GM10266 (cell line): ENCODE data around the gene RAB24.

Source experiments
- DNase-seq: peaks from one replicate; pipeline ENCODE4 v3.0.0; 2012; ENCODE audit errors: extremely low spot score
- CTCF ChIP-seq: IDR thresholded peaks from 2 replicates; pipeline ENCODE4 v1.5.1; 2012; ENCODE audit warnings: mild to moderate bottlenecking, low read depth; ENCODE audit not compliant: control insufficient read depth, insufficient read depth; ENCODE audit errors: missing control alignments

RAB24 gene

GRCh38 chr5:177336603-177337494 lies 33.3 kb upstream of the RAB24 start:
- TF ChIP-seq CTCF: no peak
- no peak for DNase-seq

- peak; percentile 8 for TF ChIP-seq CTCF
- DNase-seq: no peak
Measured at GRCh38 chr5:177336112-177336511, 32.6 kb upstream of the RAB24 start.

GRCh38 chr5:177335701-177336065 lies 32.2 kb upstream of the RAB24 start:
- no peak for DNase-seq
- no peak for TF ChIP-seq CTCF

GRCh38 chr5:177334781-177335700 lies 31.5 kb upstream of the RAB24 start:
- DNase-seq: no peak

GRCh38 chr5:177334155-177334551 lies 30.6 kb upstream of the RAB24 start:
- no peak for TF ChIP-seq CTCF
- no peak for DNase-seq

More at GRCh38 chr5:177334781-177335700, 31.5 kb upstream of the RAB24 start:
- TF ChIP-seq CTCF: no peak

- no peak for TF ChIP-seq CTCF
- no peak for DNase-seq
Measured at GRCh38 chr5:177333420-177334154, 30.1 kb upstream of the RAB24 start.
